ENCODE data around the gene KRTAP12-1.

Gene KRTAP12-1

DNA sequence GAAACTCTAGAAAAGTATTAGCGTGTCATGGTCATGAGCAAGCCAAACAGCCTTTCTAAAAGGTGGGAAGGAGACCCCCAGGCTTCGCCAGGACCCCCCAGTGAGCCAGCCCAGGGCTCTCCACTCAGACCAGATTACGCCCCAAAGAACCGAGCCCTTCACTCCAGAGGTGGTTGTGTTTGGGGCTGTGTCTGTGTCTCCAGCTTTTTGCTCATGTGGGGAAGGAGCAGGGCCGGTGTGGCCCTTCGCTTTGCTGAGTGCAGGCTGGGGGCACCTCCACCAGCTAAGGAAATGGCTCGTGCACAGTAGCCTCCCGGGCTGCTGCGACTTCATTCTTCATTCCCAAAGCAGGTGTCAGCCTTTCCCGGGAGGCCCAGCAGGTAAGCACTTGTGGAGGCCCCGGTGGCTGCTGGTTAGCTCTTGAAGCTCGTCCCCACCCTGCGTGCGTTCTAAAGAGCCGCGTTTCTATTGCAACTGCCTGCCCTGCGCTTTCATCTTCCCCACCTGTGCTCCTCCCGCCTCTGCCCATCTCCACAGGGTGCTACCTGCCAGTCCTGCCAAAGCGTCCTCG, 28.9 kb upstream of the KRTAP12-1 start:
- DNase-seq, result no peak

DNA sequence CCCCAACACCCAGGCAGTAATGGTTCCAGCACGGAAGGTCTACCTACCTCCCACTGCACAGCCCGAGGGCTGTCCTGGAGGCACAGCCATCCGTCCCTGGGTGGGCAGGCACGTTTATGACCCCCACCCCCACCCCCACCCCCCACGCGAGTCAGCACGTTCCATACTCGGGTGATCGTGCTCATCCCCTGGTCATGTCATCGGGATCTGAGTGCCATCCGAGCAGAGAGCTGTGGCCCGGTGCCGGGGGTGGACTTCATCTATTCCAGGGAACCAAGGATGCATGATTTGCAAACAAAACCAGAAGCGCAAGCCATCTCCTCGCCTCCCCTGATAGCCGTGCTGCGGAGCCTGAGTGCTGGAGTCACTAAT, 28.3 kb upstream of the KRTAP12-1 start:
- no peak for DNase-seq

DNA sequence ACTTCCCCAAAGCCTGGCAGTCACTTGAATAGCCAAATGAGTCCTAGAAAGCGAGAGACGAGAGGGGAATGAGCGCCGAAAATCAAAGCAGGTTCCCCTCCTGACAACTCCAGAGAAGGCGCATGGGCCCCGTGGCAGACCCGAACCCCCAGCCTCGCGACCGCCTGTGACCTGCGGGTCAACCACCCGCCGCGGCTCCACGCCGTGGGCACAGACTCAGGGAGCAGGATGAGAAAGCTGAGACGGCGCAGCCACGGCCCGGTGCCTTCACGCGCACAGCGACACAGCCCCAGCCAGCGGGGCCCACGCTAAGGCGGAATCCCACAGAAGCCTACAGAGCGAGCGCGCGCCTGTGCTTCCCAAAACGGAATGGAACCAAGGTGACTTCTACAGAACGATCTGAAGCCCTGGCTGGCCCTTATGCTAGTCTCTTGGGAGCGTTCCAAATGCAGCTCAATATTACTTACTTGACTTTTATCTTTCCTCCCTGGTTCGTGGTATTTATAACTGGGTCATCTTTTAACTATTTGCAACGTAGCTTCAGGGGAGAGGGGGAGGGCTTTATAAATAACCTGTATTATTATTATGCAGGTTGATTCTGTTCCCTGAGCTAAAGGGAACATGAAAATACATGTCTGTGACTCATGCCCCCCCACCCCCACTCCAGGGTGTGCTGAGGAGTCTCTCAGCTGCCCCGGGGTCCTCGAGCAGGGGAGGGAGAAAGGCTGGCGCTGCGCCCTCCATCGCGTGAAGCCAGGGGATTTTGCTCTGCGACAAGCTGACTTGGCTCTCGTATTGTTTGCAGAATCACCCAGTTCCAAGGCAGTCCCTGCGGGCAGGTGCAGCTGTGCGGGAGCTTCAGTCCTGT, 27.7 kb upstream of the KRTAP12-1 start:
- DNase-seq, result no peak

DNA sequence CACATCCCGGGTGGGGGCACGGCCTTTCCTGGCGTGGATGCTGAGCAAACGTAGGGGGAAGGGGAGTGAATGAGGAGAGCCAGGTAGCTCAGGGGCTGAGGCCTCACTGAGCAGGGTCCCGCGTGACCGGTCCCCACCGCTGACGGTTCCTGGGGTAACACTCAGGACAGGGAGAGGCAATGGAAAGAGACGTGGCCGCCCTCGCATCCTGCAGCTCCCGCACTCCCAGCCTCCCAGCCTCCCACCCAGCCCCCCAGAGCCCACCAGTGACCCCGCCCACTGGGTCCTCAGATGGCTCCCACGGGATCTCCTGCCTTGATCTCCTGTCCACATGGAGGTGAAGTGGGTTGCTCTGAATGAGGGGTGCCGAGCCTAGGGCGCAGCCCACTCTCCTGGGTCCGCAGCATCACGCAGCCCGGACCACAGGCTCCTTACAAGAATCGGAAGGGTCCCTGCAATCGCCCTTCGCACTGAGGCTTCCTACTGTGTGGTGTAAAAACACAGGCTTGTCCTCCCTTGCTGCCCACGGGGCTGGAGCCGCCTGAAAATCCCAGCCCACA, 27.0 kb upstream of the KRTAP12-1 start:
- DNase-seq, result no peak

DNA sequence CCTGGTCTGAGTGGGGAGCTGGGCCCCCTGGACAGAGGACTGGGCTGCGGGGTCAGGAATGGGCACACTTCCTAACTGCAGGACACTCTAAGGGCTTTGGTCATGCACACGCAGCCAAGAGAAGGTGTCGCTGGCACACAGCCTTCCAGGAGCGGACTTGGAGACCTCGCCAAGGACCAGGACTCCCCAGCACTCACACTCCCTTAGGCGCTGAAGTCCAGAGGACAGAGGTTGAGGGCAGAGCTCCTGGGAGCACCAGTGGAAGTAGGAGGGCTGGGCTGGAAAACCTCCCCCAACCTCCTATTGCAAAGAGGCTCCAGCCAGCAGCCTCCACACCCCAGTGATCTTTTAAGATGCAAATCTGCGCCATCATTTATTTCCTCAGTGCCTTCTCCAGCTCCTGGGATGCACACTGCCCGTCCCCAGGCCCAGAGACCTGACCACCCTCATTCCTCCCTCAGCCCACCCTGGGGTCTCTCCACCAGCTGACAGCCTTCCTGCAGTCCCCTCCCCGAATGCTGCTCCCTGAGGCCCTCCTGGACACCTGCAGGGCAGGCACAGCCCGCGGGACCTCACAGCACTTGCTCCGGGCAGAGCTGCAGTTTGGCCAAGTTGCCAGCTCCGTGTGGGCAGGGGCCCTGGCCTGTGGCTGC, 26.4 kb upstream of the KRTAP12-1 start:
- DNase-seq, result no peak

- DNase-seq, result no peak
Measured at GRCh38 chr21:44706706-44707581, 25.0 kb upstream of the KRTAP12-1 start.

DNA sequence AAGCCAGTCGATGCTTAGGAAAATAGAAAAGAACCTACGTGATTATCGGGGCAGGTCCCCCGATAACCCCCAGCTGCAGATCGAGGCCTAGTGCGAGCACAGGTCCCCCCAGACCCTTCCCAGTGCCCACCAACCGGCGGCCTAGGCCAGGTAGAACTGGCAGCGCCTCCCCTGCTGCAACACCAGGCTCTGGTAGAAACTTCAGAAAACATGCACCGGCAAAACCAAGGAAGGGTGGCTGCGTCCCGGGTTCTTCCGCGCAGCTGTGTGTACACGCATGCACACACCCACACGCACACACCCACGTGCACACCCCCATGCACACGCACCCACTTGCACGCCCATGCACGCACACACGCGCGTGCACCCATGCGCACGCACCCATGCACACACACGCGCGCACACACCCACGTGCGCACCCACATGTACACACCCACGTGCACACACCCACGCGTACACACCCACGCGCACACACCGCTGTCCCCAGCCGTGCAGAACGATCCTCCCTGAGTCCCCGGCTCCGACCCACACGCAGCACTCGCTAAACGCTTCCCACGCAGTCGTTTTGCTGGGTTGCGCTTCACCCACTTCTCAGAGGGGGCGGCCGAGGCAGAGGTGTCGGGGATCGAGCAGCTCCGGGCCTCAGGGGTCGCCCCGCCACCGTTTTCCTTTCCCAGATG, 24.2 kb upstream of the KRTAP12-1 start:
- no peak for DNase-seq

- DNase-seq, result no peak
Measured at GRCh38 chr21:44704636-44705001, 22.7 kb upstream of the KRTAP12-1 start.

GRCh38 chr21:44703731-44704635, 22.0 kb upstream of the KRTAP12-1 start:
- no peak for DNase-seq

GRCh38 chr21:44702973-44703730, 21.2 kb upstream of the KRTAP12-1 start:
- DNase-seq, result no peak

GRCh38 chr21:44702111-44702972, 20.4 kb upstream of the KRTAP12-1 start:
- no peak for DNase-seq

DNA sequence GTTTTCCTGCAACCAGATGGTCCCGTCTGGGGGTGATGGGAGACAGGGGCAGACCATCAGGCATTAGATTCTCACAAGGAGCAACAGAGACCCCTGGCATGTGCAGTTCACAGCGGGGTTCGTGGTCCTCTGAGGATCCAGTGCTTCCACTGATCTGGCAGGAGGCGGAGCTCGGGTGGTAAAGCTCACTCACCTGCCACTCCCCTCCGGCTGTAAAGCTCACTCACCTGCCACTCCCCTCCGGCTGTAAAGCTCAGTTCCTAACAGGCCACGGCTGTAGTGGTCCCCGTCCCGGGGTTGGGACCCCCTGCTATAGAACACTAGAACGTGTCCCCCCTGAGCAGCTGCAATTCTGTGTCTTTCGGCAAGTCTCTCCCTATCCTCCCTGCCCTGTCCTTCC, 19.6 kb upstream of the KRTAP12-1 start:
- no peak for DNase-seq

- no peak for DNase-seq
Measured at GRCh38 chr21:44701023-44701400, 19.0 kb upstream of the KRTAP12-1 start.

- no peak for DNase-seq
Measured at GRCh38 chr21:44700101-44701022, 18.4 kb upstream of the KRTAP12-1 start.

DNA sequence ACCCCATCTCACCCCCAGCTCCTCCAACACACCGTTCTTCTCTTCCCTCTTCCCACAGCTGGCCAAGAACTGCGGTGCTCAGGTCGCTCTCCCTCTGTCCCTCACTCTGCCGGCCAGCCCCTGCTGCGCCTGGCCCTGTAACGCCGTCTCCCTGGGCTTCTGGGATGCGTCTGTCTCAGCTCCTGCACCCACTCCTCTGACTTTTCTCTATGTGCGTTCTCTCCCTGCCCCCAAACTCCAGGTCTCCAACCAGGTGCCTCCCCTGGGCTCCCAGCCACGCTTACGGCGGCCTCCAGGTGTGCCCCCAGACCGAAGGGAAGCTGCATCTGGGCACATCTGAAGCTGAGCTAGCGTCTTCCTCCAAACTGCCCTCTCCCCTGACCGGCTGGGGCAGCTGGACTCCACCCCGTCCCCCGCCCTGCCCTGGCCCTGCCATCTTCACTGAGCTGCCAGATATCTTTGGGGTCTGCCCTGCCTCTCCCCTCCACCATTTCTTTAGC, 17.6 kb upstream of the KRTAP12-1 start:
- DNase-seq, result no peak

DNA sequence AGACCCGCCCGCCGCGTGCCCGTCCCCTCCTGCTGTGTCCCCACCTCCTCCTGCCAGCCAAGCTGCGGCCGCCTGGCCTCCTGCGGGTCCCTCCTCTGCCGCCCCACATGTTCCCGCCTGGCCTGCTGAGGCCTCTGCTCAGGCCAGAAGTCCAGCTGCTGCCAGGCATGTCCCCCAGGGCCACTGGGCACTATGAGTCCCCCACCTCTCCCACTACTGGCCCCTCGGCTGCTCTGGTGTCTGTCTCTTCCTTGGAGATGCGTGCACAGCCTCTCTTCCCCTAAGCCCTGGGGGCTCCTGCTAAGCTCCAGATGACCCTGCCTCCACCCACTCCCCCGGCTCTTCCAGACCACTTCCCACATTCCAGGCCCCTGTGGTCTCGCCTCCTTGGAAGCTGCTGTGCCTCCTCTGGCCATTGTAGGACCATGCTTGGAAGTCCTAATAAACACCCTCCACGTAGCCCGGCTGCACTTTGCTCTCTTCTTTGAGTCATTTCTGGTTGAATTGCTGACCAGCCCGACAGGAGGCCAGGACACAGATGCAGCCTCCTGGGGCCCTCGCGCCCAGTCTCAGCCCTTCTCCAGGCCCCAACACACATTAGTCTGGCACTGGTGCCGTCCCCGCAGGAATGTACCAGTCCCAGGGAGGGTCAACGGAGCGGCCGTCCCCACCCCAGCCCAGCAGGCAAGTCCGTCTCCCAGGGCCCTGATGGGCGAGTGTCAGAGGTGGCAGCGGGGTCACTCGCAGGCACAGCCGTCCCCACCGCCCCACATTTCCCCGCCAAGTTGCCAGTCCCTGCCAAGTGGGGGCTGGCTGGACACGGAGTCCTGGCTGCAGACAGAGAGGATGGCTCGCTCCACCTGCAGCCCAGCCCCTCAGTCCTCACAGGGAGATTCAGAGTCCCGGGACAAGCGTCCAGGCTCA, 16.1 kb upstream of the KRTAP12-1 start:
- DNase-seq, result no peak

Measured in SIG-M5 (cell line).